GM23338 (cell line): ENCODE results near the gene DEDD2. TPM values are rescaled to one million over a fixed set of nuclear protein-coding genes. Genes with fewer than 3 reads are reported as not detected.

Experiments used
- ATAC-seq: fragments of 200-7000 bp; cut with Tn5 transposase; 3 replicates; pipeline ENCODE4 v1.9.1; 2020
- DNase-seq: peaks from one replicate; pipeline ENCODE4 v3.0.0-alpha.2; 2015; ENCODE audit warnings: low spot score
- H2AFZ ChIP-seq: fragments of 200-600 bp; sonication (generic); 2 replicates; pipeline ENCODE4 v1.8.0; 2016; ENCODE audit warnings: antibody characterized with exemption, mild to moderate bottlenecking, moderate library complexity
- H3F3A ChIP-seq: fragments of 200-600 bp; sonication (generic); replicated peaks from 2 replicates; pipeline ENCODE4 v1.8.0; 2017; ENCODE audit warnings: antibody characterized with exemption, mixed run types, low read depth
- H3K27ac ChIP-seq: fragments of 200-600 bp; sonication (generic); 2 replicates; pipeline ENCODE4 v1.6.1; 2016; ENCODE audit warnings: low read depth
- H3K27me3 ChIP-seq: fragments of 200-600 bp; sonication (generic); 2 replicates; pipeline ENCODE4 v1.8.0; 2016; ENCODE audit warnings: mild to moderate bottlenecking, mixed run types, moderate library complexity; ENCODE audit not compliant: insufficient read depth
- H3K36me3 ChIP-seq: fragments of 200-600 bp; sonication (generic); 2 replicates; pipeline ENCODE4 v1.8.0; 2016; ENCODE audit warnings: mild to moderate bottlenecking; ENCODE audit not compliant: insufficient read depth
- H3K4me1 ChIP-seq: fragments of 200-600 bp; sonication (generic); 2 replicates; pipeline ENCODE4 v1.8.0; 2016; ENCODE audit warnings: mild to moderate bottlenecking, moderate library complexity; ENCODE audit not compliant: insufficient read depth
- H3K4me2 ChIP-seq: fragments of 200-600 bp; sonication (generic); 2 replicates; pipeline ENCODE4 v1.7.1; 2017; ENCODE audit warnings: mixed run types
- H3K4me3 ChIP-seq: fragments of 200-600 bp; sonication (generic); 2 replicates; pipeline ENCODE4 v1.6.1; 2016; ENCODE audit warnings: mixed run types
- H3K79me2 ChIP-seq: fragments of 200-600 bp; sonication (generic); replicated peaks from 2 replicates; pipeline ENCODE4 v1.8.0; 2017; ENCODE audit warnings: mild to moderate bottlenecking; ENCODE audit not compliant: insufficient read depth
- H3K9me2 ChIP-seq: fragments of 200-600 bp; sonication (generic); 2 replicates; pipeline ENCODE4 v1.8.0; 2017; ENCODE audit not compliant: insufficient read depth
- H4K20me1 ChIP-seq: fragments of 200-600 bp; sonication (generic); replicated peaks from 2 replicates; pipeline ENCODE4 v1.8.0; 2017; ENCODE audit warnings: mild to moderate bottlenecking; ENCODE audit not compliant: insufficient read depth
- H3K27ac Mint-ChIP-seq: 2 replicates; pipeline ENCODE4 v1.8.0; 2020; ENCODE audit warnings: inconsistent platforms, mild to moderate bottlenecking, moderate library complexity, mixed read lengths
- H3K27me3 Mint-ChIP-seq: 3 replicates; pipeline ENCODE4 v1.8.0; 2022; ENCODE audit warnings: low read depth, mild to moderate bottlenecking, moderate library complexity, mixed read lengths, inconsistent platforms; ENCODE audit not compliant: insufficient read depth, poor library complexity
- H3K36me3 Mint-ChIP-seq: 3 replicates; pipeline ENCODE4 v1.8.0; 2021; ENCODE audit warnings: low read depth, mild to moderate bottlenecking, inconsistent platforms, moderate library complexity, mixed read lengths
- H3K4me1 Mint-ChIP-seq: 3 replicates; pipeline ENCODE4 v1.8.0; 2020; ENCODE audit warnings: mild to moderate bottlenecking, inconsistent platforms, mixed read lengths
- H3K4me3 Mint-ChIP-seq: 3 replicates; pipeline ENCODE4 v1.8.0; 2021; ENCODE audit warnings: moderate library complexity, mild to moderate bottlenecking, inconsistent platforms, mixed read lengths
- H3K9me3 Mint-ChIP-seq: 3 replicates; pipeline ENCODE4 v1.8.0; 2020; ENCODE audit warnings: moderate library complexity, mild to moderate bottlenecking, inconsistent platforms, mixed read lengths
- CREB1 ChIP-seq: fragments of 250-450 bp; sonication (Bioruptor Pico); IDR thresholded peaks from 2 replicates; pipeline ENCODE4 v1.5.0; 2020; ENCODE audit warnings: low read depth, mild to moderate bottlenecking, moderate library complexity
- CTCF ChIP-seq, 2 experiments: fragments of 200-600 bp in 1 of 2; sonication (generic) in 1 of 2; conservative IDR thresholded peaks; 2 replicates each; pipeline versions ENCODE4 v1.5.1 to v1.6.1; 2016 to 2017; ENCODE audit warnings: antibody characterized with exemption in 2 of 2, low read depth in 2 of 2, mild to moderate bottlenecking in 2 of 2, moderate library complexity in 1 of 2
- EZH2 ChIP-seq: fragments of 200-600 bp; sonication (generic); IDR thresholded peaks from one replicate; pipeline ENCODE4 v1.8.0; 2017; ENCODE audit warnings: antibody characterized with exemption, mild to moderate bottlenecking, low read depth; ENCODE audit not compliant: unreplicated experiment
- EZH2phosphoT487 ChIP-seq: fragments of 200-600 bp; sonication (generic); IDR thresholded peaks from one replicate; pipeline ENCODE4 v1.8.1; 2018; ENCODE audit warnings: antibody characterized with exemption; ENCODE audit not compliant: unreplicated experiment
- NANOG ChIP-seq: IDR thresholded peaks from 2 replicates; pipeline ENCODE4 v1.6.1; 2016; ENCODE audit warnings: antibody characterized with exemption, borderline replicate concordance
- POLR2AphosphoS5 ChIP-seq: IDR thresholded peaks from 2 replicates; pipeline ENCODE4 v1.6.1; 2016; ENCODE audit warnings: antibody characterized with exemption, low read depth
- REST ChIP-seq: IDR thresholded peaks from one replicate; pipeline ENCODE4 v1.6.1; 2018; ENCODE audit warnings: antibody characterized with exemption; ENCODE audit not compliant: unreplicated experiment
- STAT1 ChIP-seq: IDR thresholded peaks from one replicate; pipeline ENCODE4 v1.6.1; 2016; ENCODE audit warnings: antibody characterized with exemption; ENCODE audit not compliant: unreplicated experiment
- ZNF114 ChIP-seq: fragments of 250-450 bp; sonication (Bioruptor Pico); IDR thresholded peaks from 2 replicates; pipeline ENCODE4 v1.5.0; 2020; ENCODE audit warnings: mild to moderate bottlenecking, moderate library complexity
- ZNF331 ChIP-seq: fragments of 250-450 bp; sonication (Bioruptor Pico); IDR thresholded peaks from 2 replicates; pipeline ENCODE4 v1.5.0; 2020; ENCODE audit warnings: low read depth, mild to moderate bottlenecking, moderate library complexity
- ZNF462 ChIP-seq: fragments of 250-450 bp; sonication (Bioruptor Pico); IDR thresholded peaks from 2 replicates; pipeline ENCODE4 v1.5.0; 2020; ENCODE audit warnings: mild to moderate bottlenecking, moderate library complexity
- polyA plus RNA-seq: library from polyadenylated mRNA; unstranded; fragments of >200 nt; fragmentation: Nextera tagmentation; extraction: Ambion mirVana; gene quantifications from 2 replicates; pipeline ENCODE4 v1.2.1, GENCODE V29; 2016
- total RNA-seq: library from RNA; depleted of rRNA; stranded (reverse); fragments of >200 nt; shearing (Covaris generic); gene quantifications from 2 replicates; pipeline ENCODE4 v1.2.3, GENCODE V29; 2014

The DEDD2 gene
- total and polyA plus RNA-seq, 2 experiments from 2014 or later = 23.4 to 63.0 TPM

GRCh38 chr19:42198676-42199439, 18.6 kb downstream of the DEDD2 start (continued):
- TF ChIP-seq EZH2phosphoT487 (no peak), ZNF114 (CRISPR knock-in tag) (no peak), ZNF462 (no peak)

GRCh38 chr19:42197375-42197817, 20.1 kb downstream of the DEDD2 start:
- peaks cover 4% of the 10 kb centered on the region; the same call in 1 of the 2 replicates for H3K79me2 ChIP-seq
- peaks cover 23% of the 10 kb centered on the region; the same call in 1 of the 2 replicates for H4K20me1 ChIP-seq
- peak overlapping the region; percentile 32; the same call in 2 of the 3 replicates for H3K4me3 Mint-ChIP-seq
- DNase-seq (peak; percentile 68), ATAC-seq (peak; percentile 51)
- H3K4me3 ChIP-seq = peak overlapping the region; percentile 33; the same call in 1 of the 2 replicates
- peaks cover 15% of the 10 kb centered on the region for H3K4me1 ChIP-seq
- peaks cover 18% of the 10 kb centered on the region for H3K27me3 Mint-ChIP-seq
- peaks cover 19% of the 10 kb centered on the region for H3K9me3 Mint-ChIP-seq
- peaks cover 2% of the 10 kb centered on the region; the same call in 1 of the 2 replicates for H3F3A ChIP-seq
- H3K27me3 ChIP-seq = no peaks in the 10 kb centered on the region
- H3K27ac ChIP-seq = peak overlapping the region; percentile 74; the same call in 1 of the 2 replicates
- H3K9me2 ChIP-seq = no peaks in the 10 kb centered on the region
- H2AFZ ChIP-seq = no peak overlapping the region
- H3K36me3 Mint-ChIP-seq = peaks cover 65% of the 10 kb centered on the region
- H3K4me1 Mint-ChIP-seq = peaks cover 43% of the 10 kb centered on the region
- H3K36me3 ChIP-seq = peaks cover 5% of the 10 kb centered on the region
- H3K27ac Mint-ChIP-seq = peak overlapping the region; percentile 44; the same call in 1 of the 2 replicates
- peak overlapping the region; percentile 66; the same call in 1 of the 2 replicates for H3K4me2 ChIP-seq
- TF ChIP-seq ZNF331 (CRISPR knock-in tag) (no peak), STAT1 (no peak), ZNF114 (CRISPR knock-in tag) (no peak), NANOG (no peak), REST (no peak), EZH2 (no peak), CTCF (conservative IDR thresholded peaks at IDR 0.05; ENCODE audit: low read depth in 2 of 2) (no peak), CREB1 (CRISPR knock-in tag) (no peak), POLR2AphosphoS5 (no peak)
